KG1 (cell line): ENCODE measurements around the gene TTC7B.

Experiments used
- DNase-seq: peaks from one replicate; lab custom pipeline; 2025; lab: John Stamatoyannopoulos, UW

The TTC7B gene

DNA sequence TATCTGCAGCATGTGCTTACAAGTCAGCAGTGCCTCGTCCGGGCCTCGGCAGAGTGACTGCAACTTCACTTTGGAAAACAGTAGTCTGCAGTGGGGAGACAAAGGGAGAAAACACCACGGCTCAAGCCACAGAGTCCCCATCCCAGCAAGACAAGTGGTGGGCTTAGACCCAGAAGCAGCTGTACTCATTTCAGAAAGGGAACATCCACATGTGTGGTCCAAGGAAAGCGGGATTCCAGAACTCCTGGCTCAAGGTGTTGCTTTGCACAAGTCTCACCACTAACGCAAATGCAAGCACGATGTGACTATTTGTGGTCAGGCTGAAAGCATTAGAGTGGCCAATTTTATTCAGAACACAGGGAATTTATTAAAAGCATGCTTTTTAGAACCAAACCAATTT is 198.3 kb downstream of the TTC7B start:
- DNase-seq: no peak

DNA sequence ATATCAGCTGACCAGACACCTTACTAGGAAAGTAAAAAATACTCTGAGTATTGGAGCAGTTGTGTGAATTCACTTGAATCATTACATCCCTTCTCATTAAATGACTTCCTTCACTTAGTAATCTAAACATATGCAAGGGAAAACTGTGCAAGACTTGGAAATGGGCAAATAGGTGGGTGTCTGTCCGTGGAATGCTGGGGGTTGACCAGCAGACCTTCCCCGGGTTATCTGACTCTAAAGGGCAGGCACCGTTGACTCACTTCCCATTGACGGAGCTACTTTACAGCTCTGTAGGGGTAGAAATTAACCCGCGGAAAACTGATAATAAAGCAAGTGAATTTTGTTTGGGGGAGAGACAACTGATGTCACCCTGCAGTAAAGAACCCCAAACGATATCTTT is 199.3 kb downstream of the TTC7B start:
- DNase-seq: no peak

DNA sequence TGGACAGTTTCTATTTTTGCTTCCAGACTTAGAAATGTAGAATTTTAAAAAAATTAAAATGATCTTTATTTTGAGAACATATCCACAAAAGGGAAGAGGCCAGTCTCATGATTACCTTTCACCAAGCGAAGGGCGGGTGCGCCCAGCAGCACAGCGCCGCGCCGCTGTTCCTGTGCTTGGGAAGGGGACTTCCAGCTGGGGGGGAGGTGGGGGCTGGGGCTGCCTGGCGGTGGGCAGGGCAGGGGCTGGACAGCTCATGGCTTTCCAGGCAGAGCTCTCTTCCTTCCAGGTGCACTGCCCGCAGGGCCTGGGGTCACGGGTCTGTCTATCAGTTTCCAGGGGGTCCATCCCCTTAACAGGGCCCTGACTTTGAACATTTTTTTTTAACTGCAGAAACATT is 199.9 kb downstream of the TTC7B start:
- no peak for DNase-seq

DNA sequence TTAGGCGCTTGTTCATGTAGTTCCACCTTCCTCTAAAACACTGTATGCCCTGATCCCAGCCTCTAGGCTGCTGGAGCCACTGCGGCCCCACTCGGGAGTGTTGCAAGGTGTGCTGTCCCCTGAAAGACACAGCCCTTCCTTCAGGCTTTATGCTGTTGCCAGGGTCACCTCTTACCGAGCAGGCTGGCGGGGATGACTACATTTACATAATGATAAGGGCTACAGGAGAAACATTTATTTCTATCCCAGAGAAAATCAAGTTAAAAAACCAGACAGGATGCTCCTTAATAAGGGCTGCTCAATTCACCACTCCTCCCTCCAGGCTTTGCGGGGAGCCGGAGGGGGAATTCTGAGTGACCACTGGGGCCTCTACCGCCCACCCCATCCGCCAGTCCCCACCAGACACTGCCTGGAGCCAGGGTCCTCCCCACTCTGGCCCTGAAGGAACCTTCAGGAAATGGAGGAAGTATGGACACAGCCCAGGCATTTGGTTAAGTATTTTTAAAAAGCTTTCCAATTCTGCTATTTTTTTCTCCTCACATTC is 200.6 kb downstream of the TTC7B start:
- no peak for DNase-seq

DNA sequence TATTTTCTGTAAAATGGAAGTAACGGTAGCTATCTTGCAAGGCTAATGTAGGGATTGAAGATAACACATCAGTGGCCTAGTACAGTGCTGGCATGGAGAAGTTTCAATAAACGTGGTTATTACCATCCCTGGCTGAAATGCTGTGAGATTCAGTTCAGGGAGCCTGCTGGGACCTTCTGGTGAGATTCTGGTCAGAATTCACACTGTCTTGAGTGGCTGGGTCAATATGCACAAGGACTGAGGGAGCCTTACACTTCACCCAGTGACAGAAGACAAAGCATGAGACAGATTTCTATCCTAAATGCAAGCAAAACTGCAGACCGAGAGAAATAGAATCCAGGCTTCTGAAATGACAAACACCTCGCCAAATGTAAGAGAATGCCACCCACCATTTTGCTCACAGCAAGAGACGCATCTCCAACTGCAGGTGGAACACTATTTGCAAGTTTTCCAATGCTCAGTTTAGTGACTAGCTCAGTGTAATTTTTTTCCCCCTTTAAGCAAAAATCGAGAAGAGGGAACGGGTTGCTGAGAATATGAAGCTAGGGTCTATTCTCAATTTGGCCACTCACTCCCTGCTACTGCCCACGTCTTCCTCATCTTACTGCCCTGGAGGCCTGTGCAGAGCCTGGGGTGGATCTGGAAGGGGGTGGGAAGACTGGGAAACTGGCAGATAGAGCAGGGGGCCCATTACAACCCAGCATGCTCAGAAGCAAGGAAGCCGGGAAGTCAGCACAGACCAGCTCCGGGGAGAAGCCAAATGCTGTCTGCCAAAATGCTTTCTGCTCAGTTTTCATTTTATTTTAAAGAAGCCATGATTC is 201.3 kb downstream of the TTC7B start:
- no peak for DNase-seq

DNA sequence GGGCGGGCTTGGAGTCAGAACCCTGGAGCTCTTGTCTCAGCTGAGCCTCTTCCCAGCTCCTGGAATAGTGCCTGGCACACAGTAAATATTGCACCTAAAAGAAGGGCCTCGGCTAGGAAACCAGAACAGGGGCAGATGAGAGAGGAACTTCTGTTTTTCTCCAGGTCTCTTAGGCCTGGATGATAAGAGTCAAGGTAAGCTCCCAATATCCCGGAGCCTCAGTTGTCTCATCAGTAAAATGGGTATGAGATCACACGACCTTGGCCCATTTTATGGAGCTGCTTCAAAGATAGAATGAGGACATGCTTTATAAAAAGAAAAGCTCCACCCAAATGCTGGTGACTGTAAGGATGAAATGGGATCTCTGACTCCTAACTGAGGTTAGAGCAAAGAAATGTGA is 202.2 kb downstream of the TTC7B start:
- DNase-seq: no peak

DNA sequence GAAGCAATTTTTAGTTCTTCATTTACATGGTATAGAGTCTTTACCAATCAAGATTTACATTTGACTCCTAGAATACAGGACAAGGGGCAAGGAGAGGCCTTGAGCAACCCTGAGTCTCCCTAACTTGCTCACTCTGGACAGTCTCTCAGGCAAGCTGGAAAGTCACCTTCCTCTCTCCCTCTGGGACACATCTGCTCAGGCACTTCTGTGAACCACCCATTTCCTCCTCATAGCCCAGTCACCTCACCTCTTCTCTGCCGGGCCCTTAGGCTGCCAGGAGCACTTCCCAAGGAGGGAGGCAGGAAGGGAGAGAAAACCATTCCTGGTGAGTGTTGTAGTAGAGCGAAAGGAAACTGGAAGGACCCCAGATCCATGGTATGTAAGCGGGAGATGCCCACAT is 202.8 kb downstream of the TTC7B start:
- DNase-seq: no peak

DNA sequence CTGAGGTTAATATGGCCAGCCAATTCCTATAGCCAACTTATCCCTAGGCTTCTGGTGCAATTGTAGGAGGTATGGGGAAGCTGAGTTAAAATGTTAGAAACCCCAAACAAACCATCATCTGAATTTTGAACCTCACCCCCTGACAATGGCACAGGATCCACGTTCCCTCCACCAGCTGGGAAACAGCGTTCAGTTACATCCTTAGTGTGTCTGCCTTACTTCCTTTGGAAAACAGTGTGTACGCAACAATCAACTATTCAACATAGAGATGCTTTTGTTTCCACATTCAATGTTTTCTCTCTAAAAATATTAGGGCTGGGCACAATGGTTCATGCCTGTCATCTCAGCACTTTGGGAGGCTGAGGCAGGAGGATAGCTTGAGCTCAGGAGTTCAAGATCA is 203.4 kb downstream of the TTC7B start:
- no peak for DNase-seq

GRCh38 chr14:90611936-90612335 is 204.3 kb downstream of the TTC7B start:
- DNase-seq: no peak

DNA sequence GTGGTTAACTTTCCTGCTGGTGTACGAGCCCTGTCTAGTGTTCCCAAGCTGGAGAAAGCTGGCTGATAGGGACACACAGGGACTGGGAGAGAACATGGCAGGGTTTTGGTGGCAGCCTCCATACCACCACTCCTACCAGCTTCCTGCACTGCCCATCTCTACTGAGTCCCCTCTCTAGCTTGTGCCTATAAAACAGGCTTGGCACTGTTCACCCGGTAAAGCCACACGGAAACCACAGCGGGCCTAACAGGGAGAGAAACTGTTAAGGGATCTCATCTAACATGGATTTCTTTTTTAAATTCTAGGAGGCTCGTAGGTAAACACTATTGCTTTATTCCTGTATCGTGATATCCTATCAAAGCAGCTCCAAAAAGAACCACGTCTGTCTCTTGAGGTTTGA is 204.7 kb downstream of the TTC7B start:
- no peak for DNase-seq

DNA sequence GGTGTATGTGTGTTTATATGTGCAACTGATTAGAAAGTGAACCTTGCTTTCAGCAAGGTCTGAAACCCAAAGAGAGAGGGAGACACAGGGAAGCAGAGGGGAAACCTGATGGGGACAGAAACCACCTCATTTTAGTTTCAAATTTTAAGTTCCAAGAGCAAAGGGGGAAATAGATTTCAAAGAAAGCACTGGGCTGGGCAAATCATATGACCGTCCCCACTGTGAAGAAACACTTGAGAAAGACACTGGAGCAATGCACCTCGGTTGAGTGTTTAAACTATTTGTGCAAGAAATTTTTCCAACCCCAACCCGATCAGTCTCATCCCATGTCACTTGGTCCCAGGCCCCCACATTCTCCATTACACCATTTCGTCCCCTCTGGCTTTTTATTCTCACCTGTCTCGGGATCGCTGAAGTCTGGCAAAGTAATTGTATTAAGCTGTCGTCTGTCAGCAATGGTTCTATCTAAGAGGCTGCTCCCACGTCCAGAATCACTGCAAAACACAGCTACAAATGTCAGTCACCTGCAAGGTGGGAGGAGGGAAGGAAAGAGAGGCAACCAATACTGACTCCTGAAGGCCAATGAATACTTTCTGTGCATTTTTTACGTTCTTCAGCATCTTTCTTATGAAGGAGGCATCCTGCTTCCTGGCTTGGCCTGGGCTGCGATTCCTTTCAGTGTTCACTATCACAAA is 205.7 kb downstream of the TTC7B start:
- DNase-seq: no peak

GRCh38 chr14:90609376-90609775 is 206.9 kb downstream of the TTC7B start:
- no peak for DNase-seq

GRCh38 chr14:90608929-90609341 is 207.3 kb downstream of the TTC7B start:
- no peak for DNase-seq

GRCh38 chr14:90608281-90608680 is 207.9 kb downstream of the TTC7B start:
- no peak for DNase-seq

- no peak for DNase-seq
These were observed 209.1 kb downstream of the TTC7B start for GRCh38 chr14:90607141-90607540.

DNA sequence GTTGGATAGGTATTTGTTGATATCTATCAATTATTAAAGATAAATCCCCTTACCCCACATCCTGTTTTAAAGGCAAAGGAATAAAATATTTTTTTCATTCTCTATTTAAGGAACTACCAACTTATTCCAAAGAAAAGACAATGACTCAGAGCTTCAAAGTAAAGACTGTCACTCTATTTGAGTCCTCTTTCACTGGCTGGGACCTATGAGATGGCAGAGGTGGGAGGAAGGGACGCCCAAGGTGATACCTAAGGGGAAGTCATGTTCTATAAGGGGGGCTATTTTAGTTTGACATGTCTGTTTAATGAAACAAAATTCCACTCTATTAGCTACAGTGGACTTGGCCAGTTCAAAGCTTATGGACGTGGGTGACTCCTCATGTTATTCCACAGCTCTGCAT is 209.8 kb downstream of the TTC7B start:
- DNase-seq: no peak

- DNase-seq: no peak
These were observed 210.8 kb downstream of the TTC7B start for GRCh38 chr14:90605430-90605829.

GRCh38 chr14:90604356-90604755 is 211.9 kb downstream of the TTC7B start:
- DNase-seq: no peak

- no peak for DNase-seq
These were observed 212.4 kb downstream of the TTC7B start for GRCh38 chr14:90603841-90604240.

- DNase-seq: no peak
These were observed 212.9 kb downstream of the TTC7B start for GRCh38 chr14:90603336-90603735.

GRCh38 chr14:90602088-90602687 is 214.0 kb downstream of the TTC7B start:
- DNase-seq: no peak

- DNase-seq: no peak
These were observed 214.7 kb downstream of the TTC7B start for GRCh38 chr14:90601563-90601962.

- DNase-seq: no peak
These were observed 215.6 kb downstream of the TTC7B start for GRCh38 chr14:90600619-90601018.
